ENCODE data around the gene SPOP.
A peak's percentile ranks its signal among the peaks of the same experiment; 100 is the strongest.

DNA sequence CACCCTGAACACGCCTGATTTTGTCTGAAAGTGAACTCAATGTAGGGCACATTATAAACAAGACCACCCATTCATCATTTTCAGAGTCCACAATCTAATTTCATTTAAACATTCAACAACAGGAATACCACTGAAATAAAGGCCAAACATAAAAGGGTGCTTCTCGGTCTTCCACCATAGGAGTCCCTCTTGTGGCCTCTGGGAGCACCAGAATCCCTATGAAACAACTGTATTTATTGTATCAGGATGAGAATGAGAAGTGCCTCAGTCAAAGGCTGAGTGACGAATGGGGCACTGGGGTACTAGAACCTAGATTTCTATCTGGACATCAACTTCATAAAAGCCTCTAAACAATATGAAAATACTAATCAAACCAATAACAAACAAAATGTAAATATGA lies 61.8 kb downstream of the SPOP start:
- TF ChIP-seq, protein P1, sequence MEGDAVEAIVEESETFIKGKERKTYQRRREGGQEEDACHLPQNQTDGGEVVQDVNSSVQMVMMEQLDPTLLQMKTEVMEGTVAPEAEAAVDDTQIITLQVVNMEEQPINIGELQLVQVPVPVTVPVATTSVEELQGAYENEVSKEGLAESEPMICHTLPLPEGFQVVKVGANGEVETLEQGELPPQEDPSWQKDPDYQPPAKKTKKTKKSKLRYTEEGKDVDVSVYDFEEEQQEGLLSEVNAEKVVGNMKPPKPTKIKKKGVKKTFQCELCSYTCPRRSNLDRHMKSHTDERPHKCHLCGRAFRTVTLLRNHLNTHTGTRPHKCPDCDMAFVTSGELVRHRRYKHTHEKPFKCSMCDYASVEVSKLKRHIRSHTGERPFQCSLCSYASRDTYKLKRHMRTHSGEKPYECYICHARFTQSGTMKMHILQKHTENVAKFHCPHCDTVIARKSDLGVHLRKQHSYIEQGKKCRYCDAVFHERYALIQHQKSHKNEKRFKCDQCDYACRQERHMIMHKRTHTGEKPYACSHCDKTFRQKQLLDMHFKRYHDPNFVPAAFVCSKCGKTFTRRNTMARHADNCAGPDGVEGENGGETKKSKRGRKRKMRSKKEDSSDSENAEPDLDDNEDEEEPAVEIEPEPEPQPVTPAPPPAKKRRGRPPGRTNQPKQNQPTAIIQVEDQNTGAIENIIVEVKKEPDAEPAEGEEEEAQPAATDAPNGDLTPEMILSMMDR (IDR thresholded peaks at IDR 0.05; ENCODE audit: poor library complexity), result peak; percentile 9
- no peak for TF ChIP-seq EZH2phosphoT487 (IDR thresholded peaks at IDR 0.05; ENCODE audit: low read depth, severe bottlenecking, unreplicated experiment)
- no peak for TF ChIP-seq EZH2 (IDR thresholded peaks at IDR 0.05; ENCODE audit: borderline replicate concordance)
